Trophoblast cell (in vitro differentiated cells and primary cell): Measurements from ENCODE around the gene MYLK.
A peak's percentile ranks its signal among the peaks of the same experiment; 100 is the strongest.
"Not testable (repeated sequence)": the region's sequence is repeated elsewhere in the genome, so short reads cannot be mapped to it uniquely, and the experiment has no call there.

Source experiments
- DNase-seq, 2 donors: peaks; one replicate each; pipeline ENCODE4 v3.0.0-alpha.2; 2016
- H2AFZ ChIP-seq: 2 replicates; pipeline ENCODE4 v1.6.1; 2013; ENCODE audit warnings: low read length, moderate library complexity, mild to moderate bottlenecking; ENCODE audit not compliant: insufficient read depth, poor library complexity
- H2AK5ac ChIP-seq: 2 replicates; pipeline ENCODE4 v1.6.1; 2013; ENCODE audit warnings: mild to moderate bottlenecking, low read length
- H2BK120ac ChIP-seq: 2 replicates; pipeline ENCODE4 v1.6.1; 2013; ENCODE audit warnings: low read length, mild to moderate bottlenecking, moderate library complexity; ENCODE audit not compliant: insufficient read depth, poor library complexity
- H2BK12ac ChIP-seq: 2 replicates; pipeline ENCODE4 v1.6.1; 2013; ENCODE audit warnings: mild to moderate bottlenecking, low read length, moderate library complexity
- H2BK5ac ChIP-seq: 2 replicates; pipeline ENCODE4 v1.6.1; 2013; ENCODE audit warnings: low read length, low read depth, moderate library complexity, mild to moderate bottlenecking; ENCODE audit not compliant: poor library complexity
- H3K14ac ChIP-seq: 2 replicates; pipeline ENCODE4 v1.6.1; 2013; ENCODE audit warnings: mild to moderate bottlenecking, low read length
- H3K18ac ChIP-seq: 2 replicates; pipeline ENCODE4 v1.6.1; 2013; ENCODE audit warnings: mild to moderate bottlenecking, low read length
- H3K23ac ChIP-seq: 2 replicates; pipeline ENCODE4 v1.6.1; 2013; ENCODE audit warnings: low read length
- H3K27ac ChIP-seq: 2 replicates; pipeline ENCODE4 v1.5.1; 2013; ENCODE audit warnings: low read depth, mild to moderate bottlenecking, inconsistent platforms, low read length, moderate library complexity
- H3K27me3 ChIP-seq: 2 replicates; pipeline ENCODE4 v1.6.1; 2013; ENCODE audit warnings: inconsistent platforms, mild to moderate bottlenecking, low read length, moderate library complexity; ENCODE audit not compliant: insufficient read depth
- H3K36me3 ChIP-seq, 2 experiments: 1 replicate in 1 of 2; 2 replicates in 1 of 2; pipeline ENCODE4 v1.6.1; 2013; ENCODE audit warnings: low read length in 2 of 2, mild to moderate bottlenecking in 2 of 2, moderate library complexity in 1 of 2; ENCODE audit not compliant: insufficient read depth in 2 of 2, control insufficient read depth in 1 of 2
- H3K4ac ChIP-seq: 2 replicates; pipeline ENCODE4 v1.6.1; 2013; ENCODE audit warnings: low read depth, mild to moderate bottlenecking, low read length, moderate library complexity
- H3K4me1 ChIP-seq, 2 experiments: 1 replicate in 1 of 2; 2 replicates in 1 of 2; pipeline ENCODE4 v1.6.1; 2013; ENCODE audit warnings: low read length in 2 of 2, mild to moderate bottlenecking in 2 of 2, moderate library complexity in 1 of 2; ENCODE audit not compliant: insufficient read depth in 2 of 2, control insufficient read depth in 1 of 2
- H3K4me2 ChIP-seq: 2 replicates; pipeline ENCODE4 v1.6.1; 2013; ENCODE audit warnings: inconsistent platforms, mild to moderate bottlenecking, low read length, moderate library complexity
- H3K4me3 ChIP-seq: 2 replicates; pipeline ENCODE4 v1.5.1; 2013; ENCODE audit warnings: mild to moderate bottlenecking, low read depth, low read length, inconsistent platforms
- H3K79me1 ChIP-seq: one replicate; pipeline ENCODE4 v1.6.1; 2013; ENCODE audit warnings: low read length
- H3K79me2 ChIP-seq: 2 replicates; pipeline ENCODE4 v1.6.1; 2013; ENCODE audit warnings: low read length, mild to moderate bottlenecking; ENCODE audit not compliant: control insufficient read depth, insufficient read depth, poor library complexity
- H3K9ac ChIP-seq: 2 replicates; pipeline ENCODE4 v1.6.1; 2013; ENCODE audit warnings: mild to moderate bottlenecking, low read length
- H3K9me3 ChIP-seq: 2 replicates; pipeline ENCODE4 v1.6.1; 2013; ENCODE audit warnings: low read depth, mild to moderate bottlenecking, control low read depth, inconsistent platforms, low read length; ENCODE audit not compliant: insufficient read depth
- H4K12ac ChIP-seq: 2 replicates; pipeline ENCODE4 v1.6.1; 2013; ENCODE audit warnings: low read depth, mild to moderate bottlenecking, low read length, moderate library complexity
- H4K8ac ChIP-seq: 2 replicates; pipeline ENCODE4 v1.6.1; 2013; ENCODE audit warnings: low read depth, mild to moderate bottlenecking, low read length, moderate library complexity
- H4K91ac ChIP-seq: one replicate; pipeline ENCODE4 v1.6.1; 2013; ENCODE audit warnings: low read depth, mild to moderate bottlenecking, low read length, moderate library complexity
- WGBS: extraction: QIAGEN DNeasy Blood & Tissue Kit; methylation state at CpG from one replicate; pipeline ENCODE4 v1.1.7; 2013; ENCODE audit warnings: missing lambda C conversion rate; ENCODE audit not compliant: insufficient read length, insufficient coverage; ENCODE audit errors: extremely low coverage; 5-methylcytosine and 5-hydroxymethylcytosine counted together

The MYLK gene

GRCh38 chr3:123738522-123738921 is 145.6 kb downstream of the MYLK start:
- H3K4me3 ChIP-seq, H2AFZ ChIP-seq, H3K4ac ChIP-seq, H3K23ac ChIP-seq, H3K9me3 ChIP-seq, H3K18ac ChIP-seq, DNase-seq, H3K14ac ChIP-seq, H2AK5ac ChIP-seq, H4K91ac ChIP-seq, H2BK5ac ChIP-seq, H2BK12ac ChIP-seq, H3K27me3 ChIP-seq, H4K8ac ChIP-seq, H3K27ac ChIP-seq, H3K79me2 ChIP-seq, H4K12ac ChIP-seq, H3K4me2 ChIP-seq, H3K9ac ChIP-seq, H2BK120ac ChIP-seq: not testable (repeated sequence)
- peaks cover 19 to 24% of the 10 kb centered on the region in 2 experiments for H3K36me3 ChIP-seq
- no CpG with 5 or more reads among the region's 5 CpGs for WGBS
- H3K4me1 ChIP-seq, result peaks cover 5 to 14% of the 10 kb centered on the region in 2 experiments
- H3K79me1 ChIP-seq, result peaks cover 11% of the 10 kb centered on the region

GRCh38 chr3:123737168-123737567 is 147.0 kb downstream of the MYLK start:
- Histone ChIP-seq H4K12ac (no peak overlapping the region), H3K79me2 (no peaks in the 10 kb centered on the region), H2AFZ (no peak overlapping the region), H3K27me3 (no peaks in the 10 kb centered on the region), H3K4ac (no peak overlapping the region), H3K27ac (no peak overlapping the region), H2BK120ac (no peak overlapping the region), H3K4me2 (no peak overlapping the region), H3K4me3 (no peak overlapping the region), H3K18ac (no peak overlapping the region), H3K23ac (no peak overlapping the region), H2BK12ac (no peak overlapping the region), H2BK5ac (no peak overlapping the region), H2AK5ac (no peak overlapping the region), H4K91ac (no peak overlapping the region), H3K4me1 (peaks cover 5 to 14% of the 10 kb centered on the region in 2 experiments), H3K9me3 (peaks cover 6% of the 10 kb centered on the region), H4K8ac (no peak overlapping the region), H3K14ac (no peak overlapping the region), H3K9ac (no peak overlapping the region), H3K79me1 (peaks cover 11% of the 10 kb centered on the region), H3K36me3 (peaks cover 29 to 35% of the 10 kb centered on the region in 2 experiments)
- DNase-seq, result no peak
- WGBS, result no CpG with 5 or more reads among the region's 14 CpGs

GRCh38 chr3:123735456-123735855 is 148.7 kb downstream of the MYLK start:
- no peak for DNase-seq
- Histone ChIP-seq H3K4me2 (no peak overlapping the region), H2AK5ac (no peak overlapping the region), H3K4me1 (peaks cover 5 to 11% of the 10 kb centered on the region in 2 experiments), H4K8ac (no peak overlapping the region), H3K9me3 (peaks cover 6% of the 10 kb centered on the region), H3K27me3 (no peaks in the 10 kb centered on the region), H3K4me3 (no peak overlapping the region), H3K23ac (no peak overlapping the region), H4K12ac (no peak overlapping the region), H3K36me3 (peaks cover 27 to 35% of the 10 kb centered on the region in 2 experiments), H4K91ac (no peak overlapping the region), H2AFZ (no peak overlapping the region), H3K79me1 (peaks cover 11% of the 10 kb centered on the region), H2BK5ac (no peak overlapping the region), H3K14ac (no peak overlapping the region), H3K18ac (no peak overlapping the region), H3K9ac (no peak overlapping the region), H3K79me2 (no peaks in the 10 kb centered on the region), H3K27ac (no peak overlapping the region), H3K4ac (no peak overlapping the region), H2BK120ac (no peak overlapping the region), H2BK12ac (no peak overlapping the region)
- no CpG with 5 or more reads among the region's 2 CpGs for WGBS

- Histone ChIP-seq H2BK120ac (peak overlapping the region; percentile 30), H3K14ac (no peak overlapping the region)
Observed at GRCh38 chr3:123734527-123734902, 149.6 kb downstream of the MYLK start.

More at GRCh38 chr3:123734527-123734902, 149.6 kb downstream of the MYLK start:
- H2BK5ac ChIP-seq, result no peak overlapping the region
- H2BK12ac ChIP-seq, result no peak overlapping the region
- H3K4me3 ChIP-seq, result no peak overlapping the region
- H3K4me1 ChIP-seq, result peaks cover 5 to 11% of the 10 kb centered on the region in 2 experiments
- no peak overlapping the region for H4K8ac ChIP-seq
- H3K9me3 ChIP-seq, result peaks cover 6% of the 10 kb centered on the region
- WGBS, result no CpG with 5 or more reads among the region's 6 CpGs
- H2AK5ac ChIP-seq, result no peak overlapping the region
- no peak overlapping the region for H3K27ac ChIP-seq
- no peak overlapping the region for H2AFZ ChIP-seq
- H3K4ac ChIP-seq, result no peak overlapping the region
- H3K79me1 ChIP-seq, result peaks cover 9% of the 10 kb centered on the region
- DNase-seq, result no peak
- no peak overlapping the region for H3K4me2 ChIP-seq
- H3K27me3 ChIP-seq, result no peaks in the 10 kb centered on the region
- no peak overlapping the region for H3K9ac ChIP-seq
- peak overlapping the region; percentile 40 for H4K91ac ChIP-seq
- H4K12ac ChIP-seq, result no peak overlapping the region
- H3K18ac ChIP-seq, result no peak overlapping the region
- peaks cover 27 to 35% of the 10 kb centered on the region in 2 experiments for H3K36me3 ChIP-seq
- no peak overlapping the region for H3K23ac ChIP-seq
- no peaks in the 10 kb centered on the region for H3K79me2 ChIP-seq
